Posterior cingulate gyrus (tissue), 11 donors: ENCODE data around the gene TTLL13.
"Not testable (repeated sequence)": the region's sequence is repeated elsewhere in the genome, so short reads cannot be mapped to it uniquely, and the experiment has no call there.

Experiments
- DNase-seq, 10 donors: peaks; one replicate each; pipeline versions ENCODE4 v3.0.0 to v3.0.0-alpha.2; 2020 to 2021; ENCODE audit warnings: mixed read lengths in 3 of 10
- intact Hi-C: fragments of 100-400 bp; cut with DNase I; formaldehyde crosslinking; loops from one replicate; pipeline ENCODE4 v1.15.1; 2023

TTLL13 gene

GRCh38 chr15:90270502-90271150 is 21.3 kb downstream of the TTLL13 start:
- intact Hi-C loops, result no loop called here
- DNase-seq, result no peak

GRCh38 chr15:90271459-90272166 is 22.3 kb downstream of the TTLL13 start:
- intact Hi-C loops, result no loop called here
- DNase-seq, result no peak

GRCh38 chr15:90278467-90278866 is 29.1 kb downstream of the TTLL13 start:
- intact Hi-C loops, DNase-seq: not testable (repeated sequence)

GRCh38 chr15:90280743-90281142 is 31.4 kb downstream of the TTLL13 start:
- DNase-seq, intact Hi-C loops: not testable (repeated sequence)

- DNase-seq, intact Hi-C loops: not testable (repeated sequence)
Measured at GRCh38 chr15:90281637-90282036, 32.3 kb downstream of the TTLL13 start.

- no peak for DNase-seq
- intact Hi-C loops, result no loop called here
Measured at GRCh38 chr15:90286678-90287077, 37.3 kb downstream of the TTLL13 start.

- DNase-seq, result no peak
- intact Hi-C loops, result no loop called here
Measured at GRCh38 chr15:90287101-90287500, 37.7 kb downstream of the TTLL13 start.

GRCh38 chr15:90287946-90288345 is 38.6 kb downstream of the TTLL13 start:
- DNase-seq, result no peak
- intact Hi-C loops, result no loop called here

- DNase-seq, result no peak
- intact Hi-C loops, result no loop called here
Measured at GRCh38 chr15:90291679-90292356, 42.5 kb downstream of the TTLL13 start.

GRCh38 chr15:90293040-90293810 is 43.9 kb downstream of the TTLL13 start:
- intact Hi-C loops, result not testable (repeated sequence)
- DNase-seq, result peak in 8 of 10 donors; percentile 67 to 95 (median 70)

- DNase-seq, result no peak
- intact Hi-C loops, result no loop called here
Measured at GRCh38 chr15:90294159-90294558, 44.8 kb downstream of the TTLL13 start.

- peak in 3 of 10 donors; percentile 80 to 90 (median 87) for DNase-seq
- intact Hi-C loops, result no loop called here
Measured at GRCh38 chr15:90294601-90295269, 45.4 kb downstream of the TTLL13 start.

GRCh38 chr15:90295270-90295648 is 45.9 kb downstream of the TTLL13 start:
- intact Hi-C loops, result no loop called here
- DNase-seq, result no peak

GRCh38 chr15:90296316-90296884 is 47.0 kb downstream of the TTLL13 start:
- intact Hi-C loops, DNase-seq: not testable (repeated sequence)

GRCh38 chr15:90297021-90297420 is 47.7 kb downstream of the TTLL13 start:
- DNase-seq, result no peak
- intact Hi-C loops, result no loop called here

- intact Hi-C loops, result no loop called here
- DNase-seq, result no peak
Measured at GRCh38 chr15:90300541-90300940, 51.2 kb downstream of the TTLL13 start.

GRCh38 chr15:90300988-90301706 is 51.8 kb downstream of the TTLL13 start:
- DNase-seq, result peak in 4 of 10 donors; percentile 24 to 91 (median 34)
- intact Hi-C loops, result no loop called here

- intact Hi-C loops, result no loop called here
- DNase-seq, result no peak
Measured at GRCh38 chr15:90301707-90302300, 52.4 kb downstream of the TTLL13 start.

GRCh38 chr15:90305355-90305754 is 56.0 kb downstream of the TTLL13 start:
- intact Hi-C loops, DNase-seq: not testable (repeated sequence)
